GM19397 (cell line): Measurements from ENCODE around the gene NKX2-3.

Experiments used
- ATAC-seq: cut with Tn5 transposase; IDR thresholded peaks from one replicate; pipeline ENCODE4 v1.9.1; 2021; ENCODE audit warnings: mild to moderate bottlenecking, moderate library complexity; ENCODE audit not compliant: unreplicated experiment

Gene NKX2-3

DNA sequence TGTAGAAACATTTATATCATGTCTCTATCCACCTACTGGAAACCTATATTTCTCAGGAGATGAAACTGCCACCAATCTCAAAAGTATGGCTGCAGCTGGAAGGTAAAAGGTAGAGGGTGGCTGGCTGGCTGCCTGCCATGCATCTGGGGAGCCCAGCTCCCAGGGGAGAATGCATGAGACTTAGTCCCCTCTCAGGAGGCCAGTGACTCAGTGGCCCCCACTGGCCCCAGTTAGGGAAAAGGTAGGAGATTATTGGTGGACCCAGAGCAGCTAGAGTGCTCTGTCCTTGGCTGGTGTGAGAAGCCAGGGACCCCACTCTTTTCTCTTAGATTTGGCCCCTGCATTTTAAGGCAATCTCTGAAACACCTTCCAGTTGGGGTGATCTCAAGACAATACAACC lies 6.8 kb upstream of the NKX2-3 start:
- no peak for ATAC-seq

DNA sequence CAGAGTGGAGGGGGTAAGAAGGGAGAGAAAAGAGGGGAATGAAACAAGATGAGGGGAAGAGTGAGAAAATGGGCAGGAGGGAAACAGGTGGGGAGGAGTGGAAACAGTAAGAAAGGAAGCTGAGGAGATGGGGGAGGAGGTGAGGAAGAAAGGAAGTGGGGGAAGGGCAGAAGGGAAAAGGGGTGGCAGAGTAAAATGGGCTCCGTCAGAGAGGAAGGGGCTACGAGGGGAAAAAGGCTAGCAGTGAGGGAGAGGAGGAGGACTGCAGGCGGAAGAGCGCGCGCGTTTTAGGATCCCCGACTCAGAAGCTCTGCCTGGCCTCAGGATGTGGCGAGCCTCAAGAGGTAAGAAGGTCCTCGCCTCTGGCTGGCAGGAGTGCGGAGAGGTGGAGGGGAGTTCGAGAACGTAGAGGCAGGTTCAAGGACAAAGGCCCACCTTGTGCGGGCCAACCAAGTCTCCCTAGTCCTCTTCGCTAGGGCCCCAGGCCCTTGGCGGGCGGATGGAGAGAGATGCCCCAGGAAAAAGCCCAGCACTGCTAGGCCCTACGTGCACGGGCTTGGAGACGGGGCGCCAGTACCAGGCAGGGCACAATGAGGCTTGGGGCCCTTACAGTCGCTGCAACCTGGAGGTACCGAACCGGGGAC lies 5.8 kb upstream of the NKX2-3 start:
- no peak for ATAC-seq

DNA sequence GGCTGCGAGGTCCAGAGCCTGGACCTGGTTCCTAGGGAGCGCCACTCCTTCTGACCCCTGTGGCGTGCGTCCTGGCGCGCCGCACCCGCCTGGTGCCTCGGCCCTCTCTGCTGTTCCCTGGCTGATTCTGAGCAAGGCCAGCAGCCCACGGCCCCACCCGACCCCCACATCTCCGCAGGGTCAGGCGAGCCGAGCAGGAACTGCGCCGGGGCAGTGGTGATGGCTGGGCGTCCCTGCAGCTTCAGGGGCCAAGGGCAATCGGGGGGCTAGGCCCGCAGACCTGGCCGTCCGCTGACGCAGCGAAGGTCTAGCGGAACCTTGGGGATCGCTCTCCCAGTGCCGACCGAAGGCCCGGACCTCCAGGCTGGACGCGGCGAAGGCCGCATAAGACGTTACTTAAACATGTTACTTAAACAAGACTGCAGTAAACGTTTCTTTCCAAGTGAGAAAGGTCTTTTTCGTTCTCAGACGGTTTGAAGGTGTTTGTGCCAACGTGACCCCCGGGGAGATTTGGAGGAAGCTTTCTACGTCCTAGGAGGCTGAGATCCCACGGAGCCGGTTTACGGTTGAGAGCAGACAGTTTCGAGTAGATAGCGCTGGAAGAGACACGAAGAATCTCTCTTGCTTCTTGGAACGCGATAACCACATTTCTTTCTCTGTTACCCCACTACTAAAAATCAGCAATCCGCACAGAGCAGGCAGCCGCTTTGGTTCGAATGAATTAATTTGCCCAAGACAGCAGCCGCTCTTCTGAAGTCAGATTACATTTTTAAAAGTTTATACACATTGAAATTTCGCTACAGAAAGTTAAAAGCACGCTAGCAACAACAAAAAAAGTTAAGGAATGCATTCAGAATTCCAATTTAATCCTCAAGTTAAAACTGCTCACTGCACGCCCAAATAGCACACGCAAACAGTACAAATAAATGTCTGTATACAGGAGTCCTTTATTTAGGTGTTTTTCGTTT lies 4.9 kb upstream of the NKX2-3 start:
- ATAC-seq = no peak

DNA sequence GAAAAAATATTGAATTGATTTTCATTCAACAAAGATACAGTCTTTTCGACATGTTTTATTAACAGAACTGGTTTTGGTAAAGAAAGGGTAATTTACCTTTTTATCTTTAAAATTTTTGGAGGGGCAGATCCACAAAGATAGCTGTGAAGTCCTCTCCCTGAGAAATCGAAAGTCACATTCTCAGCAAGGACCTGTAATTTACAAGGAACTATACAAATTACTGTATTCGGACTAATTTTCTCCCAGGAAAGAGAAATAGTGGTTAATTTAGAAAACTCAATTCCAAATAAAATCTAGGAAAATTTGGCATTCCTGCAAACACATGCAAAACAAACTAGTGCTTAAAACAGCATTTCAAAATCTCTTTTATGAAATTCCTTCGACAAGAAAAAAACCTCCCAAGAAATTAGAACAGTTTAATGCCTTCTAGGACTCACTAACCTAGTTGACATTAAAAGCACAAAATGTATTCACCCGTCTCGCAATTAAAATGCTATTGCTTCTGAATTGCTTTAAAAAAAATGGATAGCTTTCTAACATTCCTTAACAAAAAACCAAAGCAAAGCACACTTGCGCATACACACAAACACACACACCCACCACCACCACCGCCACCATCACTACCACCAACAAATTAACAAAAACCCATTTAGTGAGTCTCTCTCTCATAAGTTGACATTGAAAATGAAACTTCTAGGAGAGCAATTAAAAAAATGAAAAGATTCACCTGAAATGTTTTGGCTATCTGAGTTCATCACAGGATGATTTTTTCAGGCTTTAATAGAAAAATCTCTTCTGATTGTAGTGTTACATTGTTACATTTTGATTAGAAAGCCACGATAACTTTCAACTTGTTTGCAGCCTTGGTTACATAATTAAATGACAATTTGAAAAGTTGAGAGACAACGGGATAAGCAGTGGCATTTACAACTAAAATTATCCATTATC lies 4.0 kb upstream of the NKX2-3 start:
- no peak for ATAC-seq

DNA sequence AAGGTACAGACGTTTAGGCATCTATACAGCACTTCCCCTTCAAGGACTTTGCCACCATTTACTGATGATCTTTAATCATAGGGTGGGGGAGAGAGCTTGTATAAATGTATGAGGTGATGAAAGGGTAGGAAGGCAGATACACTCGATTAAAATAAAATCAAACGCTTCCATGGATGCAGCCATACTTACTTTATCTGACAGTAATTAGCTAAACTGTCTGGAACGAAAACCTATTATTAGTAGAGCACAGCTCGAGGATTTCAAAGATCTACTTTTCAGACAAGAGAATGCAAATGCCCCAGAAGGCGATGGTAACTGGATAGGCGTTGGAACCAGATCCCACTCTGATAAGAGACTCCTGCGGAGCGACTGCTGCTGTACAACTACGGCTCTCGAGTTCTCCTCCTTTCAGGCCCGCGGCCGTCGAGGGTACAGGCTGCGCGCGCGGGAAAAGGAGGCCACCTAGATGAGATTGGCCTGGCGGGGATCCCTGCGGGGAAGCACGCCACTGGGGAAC lies 3.1 kb upstream of the NKX2-3 start:
- ATAC-seq = no peak

DNA sequence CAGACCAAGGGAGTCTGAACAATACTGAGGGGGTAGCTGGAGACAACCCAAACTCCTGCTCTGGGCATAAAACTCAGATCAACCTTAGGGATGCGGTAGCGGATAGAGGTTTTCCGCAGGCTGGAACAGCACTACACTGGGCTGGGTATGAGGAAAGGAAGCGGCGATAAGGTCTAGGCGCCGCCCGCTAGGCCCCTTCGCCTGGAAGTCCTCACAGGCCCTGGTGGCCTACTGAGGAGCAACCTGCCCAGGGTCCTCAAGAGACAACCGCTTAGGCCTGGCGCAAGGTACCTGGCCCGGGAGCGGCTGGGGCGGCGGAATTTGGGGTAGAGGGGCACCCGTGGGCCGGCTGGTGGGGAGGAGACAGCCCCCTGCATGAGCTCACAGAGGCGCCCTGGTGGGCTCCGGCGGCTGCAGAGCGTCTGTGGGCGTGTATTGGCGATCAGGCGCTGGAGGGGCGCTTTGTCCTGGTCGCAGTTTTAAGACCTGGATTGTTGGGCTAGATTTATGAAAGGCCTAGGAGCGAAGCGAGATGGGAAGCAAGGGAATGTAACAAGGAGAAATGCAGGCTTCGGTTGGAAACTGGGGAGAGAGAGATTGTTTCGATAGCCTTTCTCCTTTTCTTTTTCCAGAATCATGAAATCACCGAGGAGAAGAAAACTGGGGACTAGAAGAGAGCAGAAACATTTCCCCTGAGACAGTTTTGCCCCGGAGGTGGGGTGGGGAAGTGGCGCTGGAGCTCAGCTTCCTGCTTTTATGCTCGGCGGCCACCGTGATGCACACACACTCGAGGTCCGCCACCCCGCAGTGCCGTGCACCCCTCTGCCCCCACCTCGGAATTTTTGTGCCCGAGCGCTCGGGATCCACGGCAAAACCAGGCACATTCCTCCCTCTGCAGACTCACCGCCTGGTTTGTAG lies 2.4 kb upstream of the NKX2-3 start:
- no peak for ATAC-seq

DNA sequence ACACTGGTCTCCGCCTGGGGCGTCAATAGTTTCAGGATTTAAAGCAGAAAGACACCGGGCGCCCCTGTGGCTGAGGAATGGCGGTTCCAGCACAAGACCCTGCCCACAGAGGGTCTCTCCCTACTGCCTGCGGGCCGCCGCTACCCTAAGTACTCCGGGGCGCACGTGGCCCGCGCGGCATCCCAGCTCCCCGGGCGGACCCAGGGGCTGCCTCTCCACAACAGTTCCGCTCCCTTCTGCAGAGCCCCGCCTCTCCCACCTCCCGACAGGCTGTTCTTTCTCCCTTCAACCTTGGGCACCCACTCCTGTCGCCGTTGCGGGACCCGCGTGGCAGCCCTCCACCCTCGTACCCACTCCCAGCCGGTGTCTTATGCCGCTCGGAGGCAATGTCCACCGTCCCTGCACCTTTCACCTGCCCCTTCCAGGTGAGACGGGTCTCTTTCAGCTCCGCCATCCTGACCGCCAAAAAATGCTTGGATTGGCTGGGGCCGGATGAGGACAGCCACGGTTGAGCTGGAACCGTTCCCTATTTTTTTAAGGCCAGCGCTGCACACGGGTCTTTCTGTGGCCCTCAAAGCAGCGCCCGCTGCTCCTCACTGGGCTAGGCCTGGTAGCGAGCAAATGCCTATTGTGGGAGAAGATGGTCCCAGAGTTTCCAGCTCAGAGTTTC lies 1.6 kb upstream of the NKX2-3 start:
- ATAC-seq = no peak

DNA sequence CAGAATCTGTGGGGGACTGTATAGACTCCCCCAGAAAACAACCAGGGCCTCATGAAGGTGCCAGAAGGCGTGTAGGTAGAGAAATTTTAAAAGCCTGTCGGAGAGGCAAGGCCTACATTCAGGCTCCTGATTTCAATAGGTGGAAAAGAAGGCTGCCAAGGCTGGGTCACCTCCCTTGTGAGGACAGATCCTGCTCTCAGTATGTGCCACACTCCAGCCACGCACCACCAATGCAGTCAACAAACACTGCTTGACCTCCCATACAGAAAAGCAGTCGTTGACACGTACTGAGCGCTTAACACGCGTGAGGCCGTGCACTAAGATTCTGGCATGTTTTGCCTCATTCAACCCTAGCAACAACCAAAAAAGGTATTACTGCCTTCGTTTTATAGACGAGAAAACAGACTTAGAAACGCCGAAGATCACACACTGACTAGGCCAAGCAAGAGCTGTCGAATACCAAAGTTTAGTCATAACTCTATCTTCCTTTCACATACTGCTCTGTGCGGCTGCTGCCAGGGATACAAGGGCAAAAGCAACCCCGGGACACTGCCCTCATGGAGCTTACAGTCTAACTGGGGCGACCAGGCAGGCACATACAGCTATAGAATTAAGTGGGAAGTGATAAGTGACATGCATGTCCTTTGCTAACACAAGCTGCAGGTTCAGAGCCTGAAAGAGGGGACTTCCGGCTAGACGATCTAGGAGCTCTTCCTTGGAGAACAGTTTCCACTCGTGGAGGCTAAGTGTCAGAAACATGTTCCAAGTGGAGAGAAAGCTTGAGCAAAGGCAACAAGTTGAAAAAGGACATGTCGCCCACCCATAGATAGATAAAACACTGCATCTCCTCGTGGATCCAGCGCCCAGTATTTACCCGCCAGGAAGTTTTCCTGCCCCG lies 797 bp upstream of the NKX2-3 start:
- no peak for ATAC-seq

DNA sequence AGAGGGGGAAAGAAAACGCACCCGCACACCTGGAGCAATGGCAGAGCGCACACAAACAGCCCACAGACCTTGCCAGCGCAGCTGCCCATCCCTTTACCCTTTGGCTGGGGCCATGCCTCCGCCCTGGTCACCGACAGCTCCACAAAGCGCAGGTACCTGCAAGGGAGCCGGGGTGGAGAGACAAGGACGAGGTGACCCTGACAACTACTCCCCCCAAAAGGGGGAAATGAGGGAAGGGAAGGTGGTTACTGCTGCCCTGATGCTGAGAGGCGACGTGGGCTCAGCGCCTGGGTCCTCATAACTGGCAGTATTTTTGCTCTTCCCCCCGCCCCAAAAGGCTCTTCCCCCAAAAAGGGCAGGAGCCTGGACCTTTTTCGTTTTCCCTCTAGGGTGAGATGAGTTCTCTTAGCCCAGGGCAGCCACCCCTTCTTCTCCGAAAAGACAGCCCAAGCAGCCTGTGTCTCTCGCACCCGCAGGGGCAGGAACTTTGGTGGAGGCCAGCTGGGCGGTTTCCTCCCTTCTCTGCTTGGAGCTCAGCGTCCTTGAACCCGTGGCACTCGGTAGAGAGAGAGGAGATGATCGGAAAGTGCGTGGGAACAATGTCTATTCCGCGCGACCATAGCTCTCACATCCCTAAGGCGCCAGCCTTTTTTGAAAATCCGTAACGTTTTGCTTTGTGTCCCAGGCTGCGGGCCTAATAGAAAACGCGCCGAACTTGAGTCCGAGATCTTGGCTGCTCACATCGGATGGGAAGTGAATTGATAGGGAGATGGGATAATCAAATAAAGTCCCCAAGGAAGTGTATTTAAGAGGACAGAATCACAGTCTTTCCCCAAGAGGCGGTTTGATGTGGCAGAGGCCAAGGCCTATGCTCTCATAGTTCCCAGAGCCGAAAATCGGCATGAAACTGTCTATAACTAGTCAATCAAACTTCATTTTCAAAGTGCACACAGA lies 1.0 kb downstream of the NKX2-3 start:
- no peak for ATAC-seq

DNA sequence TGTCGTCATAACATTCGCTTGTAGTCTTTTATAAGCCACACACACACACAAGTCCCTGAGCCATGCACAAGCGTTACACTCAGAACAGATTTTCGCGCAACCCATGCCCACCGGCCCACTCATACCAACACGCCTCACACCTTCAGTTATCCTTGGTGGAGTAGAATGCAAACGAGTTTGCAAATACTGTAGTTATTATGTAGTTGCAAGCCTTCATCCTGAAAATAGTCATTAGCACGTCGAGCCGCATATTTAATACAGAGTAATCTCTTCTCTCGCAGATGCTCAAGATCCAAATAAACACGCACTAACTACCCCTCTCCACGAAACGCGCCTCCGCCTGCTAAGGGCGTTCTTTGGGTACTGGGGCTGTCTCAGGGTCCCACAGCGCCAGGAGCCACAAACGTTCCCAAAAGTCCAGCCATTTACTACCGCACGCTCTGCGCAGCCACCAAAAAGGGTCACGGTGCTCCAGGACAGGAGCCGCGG lies 1.8 kb downstream of the NKX2-3 start:
- ATAC-seq = no peak

DNA sequence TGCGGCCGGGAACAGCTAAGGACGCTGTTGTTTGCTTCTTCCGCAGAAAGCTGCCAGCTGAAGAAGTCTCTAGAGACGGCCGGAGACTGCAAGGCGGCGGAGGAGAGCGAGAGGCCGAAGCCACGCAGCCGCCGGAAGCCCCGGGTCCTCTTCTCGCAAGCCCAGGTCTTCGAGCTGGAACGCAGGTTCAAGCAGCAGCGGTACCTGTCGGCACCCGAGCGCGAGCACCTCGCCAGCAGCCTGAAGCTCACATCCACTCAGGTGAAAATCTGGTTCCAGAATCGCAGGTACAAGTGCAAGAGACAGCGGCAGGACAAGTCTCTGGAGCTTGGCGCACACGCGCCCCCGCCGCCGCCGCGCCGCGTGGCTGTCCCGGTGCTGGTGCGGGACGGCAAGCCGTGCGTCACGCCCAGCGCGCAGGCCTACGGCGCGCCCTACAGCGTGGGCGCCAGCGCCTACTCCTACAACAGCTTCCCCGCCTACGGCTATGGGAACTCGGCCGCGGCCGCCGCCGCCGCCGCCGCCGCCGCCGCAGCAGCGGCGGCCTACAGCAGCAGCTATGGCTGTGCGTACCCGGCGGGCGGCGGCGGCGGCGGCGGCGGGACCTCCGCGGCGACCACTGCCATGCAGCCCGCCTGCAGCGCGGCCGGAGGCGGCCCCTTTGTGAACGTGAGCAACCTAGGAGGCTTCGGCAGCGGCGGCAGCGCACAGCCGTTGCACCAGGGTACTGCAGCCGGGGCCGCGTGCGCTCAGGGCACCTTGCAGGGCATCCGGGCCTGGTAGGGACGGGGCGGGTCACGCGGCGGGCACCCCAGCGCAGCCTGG lies 2.4 kb downstream of the NKX2-3 start:
- no peak for ATAC-seq

DNA sequence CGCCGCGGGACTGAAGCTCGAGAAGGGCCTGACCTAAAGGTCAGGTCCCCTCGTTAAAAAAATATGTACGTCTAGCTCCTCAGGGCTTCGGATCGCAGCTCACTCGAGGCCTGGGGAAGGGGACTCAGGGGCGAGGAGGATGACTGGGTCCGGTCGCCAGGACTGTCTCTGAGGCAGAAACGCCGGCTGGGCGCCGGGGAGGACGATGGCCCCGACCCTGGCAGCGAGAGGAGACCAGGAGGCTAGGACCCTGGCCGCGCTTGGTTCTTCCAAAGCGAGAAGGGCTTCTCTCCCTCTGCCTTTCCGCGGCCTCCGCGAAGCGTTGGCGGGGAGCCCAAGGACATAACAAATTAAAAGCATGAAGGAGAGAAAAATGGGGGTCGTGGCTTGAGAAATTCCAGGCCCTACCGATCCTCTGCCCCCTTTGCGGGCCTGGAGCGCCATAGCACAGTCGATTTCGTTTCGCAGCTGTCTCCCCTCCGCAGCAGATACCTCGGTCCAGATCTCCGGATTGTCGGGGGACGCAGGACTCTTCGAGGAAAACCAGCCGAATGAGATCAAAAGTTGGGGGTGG lies 3.1 kb downstream of the NKX2-3 start:
- ATAC-seq = no peak

DNA sequence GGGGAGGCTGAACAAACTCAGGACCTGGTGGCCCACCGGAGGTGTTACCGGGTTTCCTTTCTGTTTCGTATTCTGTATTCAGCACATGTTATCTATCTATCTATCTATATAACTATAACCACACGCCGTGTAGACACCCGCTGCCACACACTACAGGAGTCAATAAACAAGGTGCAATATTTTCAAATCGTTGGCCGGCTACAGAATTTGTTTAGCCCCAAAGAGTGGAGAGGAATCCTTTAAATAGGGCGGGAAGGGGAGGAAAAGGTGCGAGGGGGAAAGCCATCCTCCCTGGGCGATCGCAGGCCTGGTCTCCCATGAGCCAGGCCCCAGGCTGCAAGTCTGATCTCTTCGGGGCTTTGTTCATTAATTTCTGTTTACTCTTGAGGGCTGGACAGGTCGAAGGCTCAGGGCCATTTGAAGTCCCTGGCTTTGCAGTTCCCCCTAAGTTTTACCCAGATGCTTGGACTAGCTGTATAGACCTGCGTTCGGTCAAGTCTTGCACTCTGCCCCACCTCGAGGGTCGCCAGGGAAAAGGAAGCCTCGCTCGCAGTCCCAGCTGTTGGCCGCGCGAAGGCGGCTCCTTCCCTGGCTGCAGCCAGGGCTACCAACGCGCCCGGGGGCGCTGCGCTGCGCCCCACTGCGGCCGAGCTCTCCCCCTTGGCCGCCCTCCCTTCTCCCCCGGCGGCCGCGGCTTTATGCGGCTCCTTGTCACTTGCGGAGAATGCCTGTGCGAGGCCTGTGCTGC lies 3.8 kb downstream of the NKX2-3 start:
- ATAC-seq = no peak

DNA sequence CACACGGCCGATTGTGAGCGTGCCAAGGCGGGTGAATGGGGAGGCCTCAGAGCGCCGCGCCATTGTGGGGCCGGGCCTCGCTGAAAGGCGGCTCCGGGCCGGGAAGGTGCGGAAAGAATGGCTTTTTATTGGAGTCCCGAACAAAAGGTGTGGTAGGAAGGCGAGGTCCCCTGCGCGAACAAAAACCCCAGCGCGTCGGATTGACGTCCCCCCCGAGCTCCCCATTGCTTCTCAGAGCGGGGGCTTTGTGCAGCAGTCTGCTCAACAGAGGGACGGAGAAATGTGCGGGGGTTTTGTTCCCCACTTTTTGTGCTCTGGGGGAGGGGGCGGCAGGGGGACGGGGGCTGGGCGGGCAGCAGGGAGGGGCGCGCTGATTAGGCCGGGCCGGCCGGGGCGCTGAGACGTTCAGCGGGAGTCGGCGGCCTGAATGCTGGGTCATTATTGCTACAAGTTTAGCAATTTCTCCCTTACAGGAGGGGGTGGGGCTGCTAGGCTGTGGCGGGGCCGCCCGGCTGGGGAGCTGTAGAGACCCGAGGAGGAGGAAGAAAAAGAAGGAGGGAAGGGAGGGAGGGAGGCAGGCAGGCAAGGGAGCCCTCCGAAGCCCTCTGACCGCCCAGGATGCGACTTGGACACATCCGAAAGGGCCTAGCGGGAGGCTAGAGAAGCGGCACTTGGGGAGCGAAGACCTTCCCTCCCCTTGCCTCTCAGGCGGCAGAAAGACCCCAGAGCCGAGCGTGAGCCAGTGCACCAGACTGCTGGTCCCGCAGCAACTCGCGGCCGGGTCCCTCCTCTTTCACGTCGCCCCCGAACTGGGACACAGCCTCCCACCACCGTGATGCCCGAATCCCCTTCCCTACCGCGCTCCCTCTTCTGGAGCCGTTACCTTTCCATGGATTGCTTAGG lies 4.6 kb downstream of the NKX2-3 start:
- ATAC-seq = no peak
